Adrenal gland (tissue), 12 donors: Measurements from ENCODE around the gene ANO10. TPM values are rescaled to one million over a fixed set of nuclear protein-coding genes. Genes with fewer than 3 reads are reported as not detected.

ENCODE experiments used
- DNase-seq, 7 donors: peaks; one replicate each; pipeline ENCODE4 v3.0.0-alpha.2; 2019 to 2020
- H3K27ac ChIP-seq, 5 donors: fragments of 200-600 bp; sonication (generic) in 4 of 5; 1 replicate in 3 of 5; 2 replicates in 2 of 5; pipeline versions ENCODE4 v1.5.1 to v1.8.0; 2016 to 2020; ENCODE audit warnings: mild to moderate bottlenecking in 1 of 5
- H3K27me3 ChIP-seq: fragments of 200-600 bp; 2 replicates; pipeline ENCODE4 v1.8.0; 2021
- H3K36me3 ChIP-seq, 2 donors: fragments of 200-600 bp; replicated peaks in 1 of 2; 1 replicate in 1 of 2; 2 replicates in 1 of 2; pipeline versions ENCODE4 v1.5.1 to v1.8.0; 2018 to 2022
- H3K4me1 ChIP-seq, 2 donors: fragments of 200-600 bp; replicated peaks in 1 of 2; 1 replicate in 1 of 2; 2 replicates in 1 of 2; pipeline versions ENCODE4 v1.5.1 to v1.8.0; 2018 to 2021
- H3K4me3 ChIP-seq, 4 donors: fragments of 200-600 bp; sonication (generic) in 3 of 4; one replicate each; pipeline ENCODE4 v1.5.1; 2016 to 2018
- H3K9me3 ChIP-seq, 3 donors: fragments of 200-600 bp; sonication (generic) in 1 of 3; replicated peaks in 1 of 3; 1 replicate in 2 of 3; 2 replicates in 1 of 3; pipeline versions ENCODE4 v1.5.1 to v1.8.0; 2016 to 2021
- CTCF ChIP-seq, 6 experiments: fragments of 450-650 bp in 4 of 6; fragments of 200-600 bp in 2 of 6; sonication (generic) in 1 of 6; IDR thresholded peaks; 1 replicate in 5 of 6; 2 replicates in 1 of 6; pipeline versions ENCODE4 v1.5.1 to v1.8.0; 2016 to 2021; ENCODE audit warnings: antibody characterized with exemption in 6 of 6, mild to moderate bottlenecking in 2 of 6, moderate library complexity in 1 of 6
- POLR2A ChIP-seq, 2 donors: fragments of 450-650 bp; IDR thresholded peaks; one replicate each; pipeline ENCODE4 v1.6.1; 2017; ENCODE audit warnings: antibody characterized with exemption in 2 of 2, mild to moderate bottlenecking in 2 of 2, moderate library complexity in 1 of 2
- WGBS, 4 donors: extraction: QIAGEN DNeasy Blood & Tissue Kit in 2 of 4; methylation state at CpG; one replicate each; pipeline versions ENCODE4 v1.1.5 to v1.1.7; 2013 to 2017; 5-methylcytosine and 5-hydroxymethylcytosine counted together
- intact Hi-C, 2 donors: fragments of 100-400 bp; cut with DNase I; formaldehyde crosslinking; loops; one replicate each; pipeline versions ENCODE4 v1.14.1 to v1.15.0; 2022 to 2023
- polyA plus RNA-seq, 3 donors: library from polyadenylated mRNA; stranded (reverse); fragments of 200-250 nt in 2 of 3; fragments of 350-450 nt in 1 of 3; fragmentation: Illumina TruSeq in 1 of 3; extraction: RNeasy Lipid Tissue Mini Kit (QIAGEN cat#74804) in 1 of 3; gene quantifications; one replicate each; pipeline ENCODE4 v1.2.3, GENCODE V29; 2013 to 2014
- total RNA-seq, 9 donors: library from RNA; depleted of rRNA in 4 of 9; stranded (reverse); fragments of >200 nt in 4 of 9; fragments of 120-200 nt in 1 of 9; fragmentation: NEBNext Ultra II Directional in 1 of 9; extraction: Animal tissue kit (Norgen Biotek cat#: 25700) in 1 of 9; gene quantifications; one replicate each; pipeline versions ENCODE4 v1.1.0 to v1.2.4, GENCODE V29; 2013 to 2023
- donor health status: healthy with polysubstance abuse.
- donor health status: Bipolar disorder and iron deficiency.
- donor health status: DM: yes; HTN: yes; CAD: no.
- donor health status: DM: no; HTN: no; CAD: no.
- donor health status: DM: no; HTN: no; CAD: no.
- donor health status: DM: yes; HTN: yes; CAD: no.

The ANO10 gene
- total and polyA plus RNA-seq, 12 donors: 10.7 to 34.8 (median 22.0) TPM

- WGBS, 4 donors: 94 to 97% (median 94%) methylated on average over 10 of the region's 10 CpGs
- no peak overlapping the region for H3K4me3 ChIP-seq
- H3K27ac ChIP-seq: no peak overlapping the region
- TF ChIP-seq POLR2A (IDR thresholded peaks at IDR 0.05): no peak
- no peak for TF ChIP-seq CTCF (IDR thresholded peaks at IDR 0.05)
- H3K36me3 ChIP-seq: no peaks in the 10 kb centered on the region
- no peaks in the 10 kb centered on the region for H3K27me3 ChIP-seq
- no peaks in the 10 kb centered on the region for H3K9me3 ChIP-seq
- intact Hi-C loops: no loop called here
- H3K4me1 ChIP-seq: no peaks in the 10 kb centered on the region
- DNase-seq: no peak
Observed at GRCh38 chr3:43372007-43372740, 249.6 kb downstream of the ANO10 start.

GRCh38 chr3:43371494-43371893 lies 250.3 kb downstream of the ANO10 start:
- intact Hi-C loops: no loop called here

GRCh38 chr3:43370293-43370980 lies 251.4 kb downstream of the ANO10 start:
- no peak overlapping the region for H3K27ac ChIP-seq
- TF ChIP-seq POLR2A (IDR thresholded peaks at IDR 0.05): no peak
- no peak for TF ChIP-seq CTCF (IDR thresholded peaks at IDR 0.05)
- no peaks in the 10 kb centered on the region for H3K4me1 ChIP-seq
- no peaks in the 10 kb centered on the region for H3K36me3 ChIP-seq
- no peaks in the 10 kb centered on the region for H3K27me3 ChIP-seq
- H3K9me3 ChIP-seq: no peaks in the 10 kb centered on the region
- no peak overlapping the region for H3K4me3 ChIP-seq
- 72 to 85% (median 75%) methylated on average over 5 to 6 of the region's 6 CpGs for WGBS, 4 donors
- intact Hi-C loops: no loop called here
- DNase-seq: no peak

More at GRCh38 chr3:43371494-43371893, 250.3 kb downstream of the ANO10 start:
- no peak for DNase-seq
- TF ChIP-seq POLR2A (IDR thresholded peaks at IDR 0.05) (no peak), CTCF (IDR thresholded peaks at IDR 0.05) (no peak)
- no peak overlapping the region for H3K27ac ChIP-seq
- H3K36me3 ChIP-seq: no peaks in the 10 kb centered on the region
- WGBS, 4 donors: 81 to 93% (median 88%) methylated on average over 3 of the region's 3 CpGs
- no peaks in the 10 kb centered on the region for H3K27me3 ChIP-seq
- H3K9me3 ChIP-seq: no peaks in the 10 kb centered on the region
- H3K4me1 ChIP-seq: no peaks in the 10 kb centered on the region
- H3K4me3 ChIP-seq: no peak overlapping the region

- no peaks in the 10 kb centered on the region for H3K36me3 ChIP-seq
- WGBS, 4 donors: 69 to 81% (median 76%) methylated on average over 5 to 8 of the region's 8 CpGs
- H3K27ac ChIP-seq: no peak overlapping the region
- H3K9me3 ChIP-seq: no peaks in the 10 kb centered on the region
- no peaks in the 10 kb centered on the region for H3K27me3 ChIP-seq
- no peak overlapping the region for H3K4me3 ChIP-seq
- TF ChIP-seq POLR2A (IDR thresholded peaks at IDR 0.05): no peak
- no peak for TF ChIP-seq CTCF (IDR thresholded peaks at IDR 0.05)
- DNase-seq: peak in 1 of 7 donors; percentile 47
- intact Hi-C loops: no loop called here
- no peaks in the 10 kb centered on the region for H3K4me1 ChIP-seq
Observed at GRCh38 chr3:43369404-43370292, 252.2 kb downstream of the ANO10 start.
